ENCODE data around the gene GP9. TPM values are rescaled to one million over a fixed set of nuclear protein-coding genes. Genes with fewer than 3 reads are reported as not detected.

The GP9 gene
- total and polyA plus RNA-seq, 2 donors (not counting 1 experiment from before 2014, with no cell fraction given) = not detected

GRCh38 chr3:129038121-129038855, 22.3 kb upstream of the GP9 start:
- DNase-seq (ENCODE audit: low read depth in 2 of 2) = no peak
- Histone ChIP-seq H4K20me1 (ENCODE audit: control insufficient read depth, extremely low read depth, insufficient read depth, low read length) (no peaks in the 10 kb centered on the region), H3K9ac (ENCODE audit: insufficient read depth, low read length) (no peak overlapping the region), H3K4me3 (replicated peaks in 1 of 4; ENCODE audit: control extremely low read depth in 1 of 4, insufficient read depth in 1 of 4, low read depth in 3 of 4, low read length in 4 of 4) (no peak overlapping the region), H3K36me3 (ENCODE audit: control insufficient read depth, insufficient read depth, low read length) (no peaks in the 10 kb centered on the region), H3K9me3 (ENCODE audit: control insufficient read depth, insufficient read depth, low read depth, low read length) (no peaks in the 10 kb centered on the region), H3K27ac (ENCODE audit: insufficient read depth, low read length) (no peak overlapping the region), H3K27me3 (ENCODE audit: control insufficient read depth, insufficient read depth, low read length) (peaks cover 11% of the 10 kb centered on the region), H3K4me2 (ENCODE audit: extremely low read depth, insufficient read depth, low read length) (no peak overlapping the region), H3K79me2 (ENCODE audit: control insufficient read depth, insufficient read depth, low read length) (no peaks in the 10 kb centered on the region), H3K4me1 (ENCODE audit: control insufficient read depth, extremely low read depth, insufficient read depth, low read length) (no peaks in the 10 kb centered on the region), H2AFZ (ENCODE audit: low read length) (no peak overlapping the region)
- TF ChIP-seq CTCF (conservative IDR thresholded peaks at IDR 0.05 in 1 of 2, IDR thresholded peaks at IDR 0.05 in 1 of 2; ENCODE audit: low read depth in 1 of 2, low read length in 2 of 2) = no peak
- no peak for TF ChIP-seq EZH2 (IDR thresholded peaks at IDR 0.05; ENCODE audit: low read length, missing control alignments)

GRCh38 chr3:129039271-129040038, 21.1 kb upstream of the GP9 start:
- Histone ChIP-seq H2AFZ (ENCODE audit: low read length) (no peak overlapping the region), H3K4me3 (replicated peaks in 1 of 4; ENCODE audit: control extremely low read depth in 1 of 4, insufficient read depth in 1 of 4, low read depth in 3 of 4, low read length in 4 of 4) (no peak overlapping the region), H3K9me3 (ENCODE audit: control insufficient read depth, insufficient read depth, low read depth, low read length) (no peaks in the 10 kb centered on the region), H3K27ac (ENCODE audit: insufficient read depth, low read length) (no peak overlapping the region), H3K27me3 (ENCODE audit: control insufficient read depth, insufficient read depth, low read length) (peaks cover 11% of the 10 kb centered on the region), H3K36me3 (ENCODE audit: control insufficient read depth, insufficient read depth, low read length) (no peaks in the 10 kb centered on the region), H3K9ac (ENCODE audit: insufficient read depth, low read length) (no peak overlapping the region), H4K20me1 (ENCODE audit: control insufficient read depth, extremely low read depth, insufficient read depth, low read length) (no peaks in the 10 kb centered on the region), H3K4me2 (ENCODE audit: extremely low read depth, insufficient read depth, low read length) (no peak overlapping the region), H3K79me2 (ENCODE audit: control insufficient read depth, insufficient read depth, low read length) (no peaks in the 10 kb centered on the region), H3K4me1 (ENCODE audit: control insufficient read depth, extremely low read depth, insufficient read depth, low read length) (no peaks in the 10 kb centered on the region)
- TF ChIP-seq CTCF (conservative IDR thresholded peaks at IDR 0.05 in 1 of 2, IDR thresholded peaks at IDR 0.05 in 1 of 2; ENCODE audit: low read depth in 1 of 2, low read length in 2 of 2) = no peak
- TF ChIP-seq EZH2 (IDR thresholded peaks at IDR 0.05; ENCODE audit: low read length, missing control alignments) = no peak
- no peak for DNase-seq (ENCODE audit: low read depth in 2 of 2)

GRCh38 chr3:129040039-129040336, 20.6 kb upstream of the GP9 start:
- Histone ChIP-seq H3K36me3 (ENCODE audit: control insufficient read depth, insufficient read depth, low read length) (no peaks in the 10 kb centered on the region), H3K27ac (ENCODE audit: insufficient read depth, low read length) (no peak overlapping the region), H3K4me3 (replicated peaks in 1 of 4; ENCODE audit: control extremely low read depth in 1 of 4, insufficient read depth in 1 of 4, low read depth in 3 of 4, low read length in 4 of 4) (no peak overlapping the region), H3K9me3 (ENCODE audit: control insufficient read depth, insufficient read depth, low read depth, low read length) (no peaks in the 10 kb centered on the region), H4K20me1 (ENCODE audit: control insufficient read depth, extremely low read depth, insufficient read depth, low read length) (no peaks in the 10 kb centered on the region), H3K4me1 (ENCODE audit: control insufficient read depth, extremely low read depth, insufficient read depth, low read length) (no peaks in the 10 kb centered on the region), H3K9ac (ENCODE audit: insufficient read depth, low read length) (no peak overlapping the region), H3K4me2 (ENCODE audit: extremely low read depth, insufficient read depth, low read length) (no peak overlapping the region), H2AFZ (ENCODE audit: low read length) (no peak overlapping the region), H3K27me3 (ENCODE audit: control insufficient read depth, insufficient read depth, low read length) (peaks cover 11% of the 10 kb centered on the region), H3K79me2 (ENCODE audit: control insufficient read depth, insufficient read depth, low read length) (no peaks in the 10 kb centered on the region)
- TF ChIP-seq EZH2 (IDR thresholded peaks at IDR 0.05; ENCODE audit: low read length, missing control alignments) (no peak), CTCF (conservative IDR thresholded peaks at IDR 0.05 in 1 of 2, IDR thresholded peaks at IDR 0.05 in 1 of 2; ENCODE audit: low read depth in 1 of 2, low read length in 2 of 2) (no peak)
- no peak for DNase-seq (ENCODE audit: low read depth in 2 of 2)

Data from fibroblast of lung (primary cell).